Astrocyte of the spinal cord (primary cell): Measurements from ENCODE around the gene ARHGAP26.

ENCODE experiments used
- DNase-seq: peaks from one replicate; pipeline ENCODE4 v3.0.0; 2011; ENCODE audit warnings: low read depth, low spot score
- H3K4me3 ChIP-seq: 2 replicates; pipeline ENCODE4 v1.5.1; 2011; ENCODE audit warnings: low read depth, mild to moderate bottlenecking, low read length, moderate library complexity
- CTCF ChIP-seq: IDR thresholded peaks from 2 replicates; pipeline ENCODE4 v1.5.1; 2012; ENCODE audit warnings: low read depth, mild to moderate bottlenecking, low read length, inconsistent platforms
- in situ Hi-C: cut with HindIII; loops from 2 replicates; pipeline ENCODE4 v1.10.0; 2017; ENCODE audit warnings: low sequenced_read_pairs

The ARHGAP26 gene

GRCh38 chr5:142852416-142853198 lies 82.4 kb downstream of the ARHGAP26 start:
- in situ Hi-C loops, result no loop called here
- H3K4me3 ChIP-seq, result no peak overlapping the region
- no peak for TF ChIP-seq CTCF
- no peak for DNase-seq

GRCh38 chr5:142853682-142854081 lies 83.5 kb downstream of the ARHGAP26 start:
- DNase-seq, result no peak
- in situ Hi-C loops, result no loop called here
- H3K4me3 ChIP-seq, result no peak overlapping the region
- TF ChIP-seq CTCF, result no peak

- no peak overlapping the region for H3K4me3 ChIP-seq
- DNase-seq, result no peak
- in situ Hi-C loops, result no loop called here
- no peak for TF ChIP-seq CTCF
Measured at GRCh38 chr5:142856269-142856782, 86.1 kb downstream of the ARHGAP26 start.

DNA sequence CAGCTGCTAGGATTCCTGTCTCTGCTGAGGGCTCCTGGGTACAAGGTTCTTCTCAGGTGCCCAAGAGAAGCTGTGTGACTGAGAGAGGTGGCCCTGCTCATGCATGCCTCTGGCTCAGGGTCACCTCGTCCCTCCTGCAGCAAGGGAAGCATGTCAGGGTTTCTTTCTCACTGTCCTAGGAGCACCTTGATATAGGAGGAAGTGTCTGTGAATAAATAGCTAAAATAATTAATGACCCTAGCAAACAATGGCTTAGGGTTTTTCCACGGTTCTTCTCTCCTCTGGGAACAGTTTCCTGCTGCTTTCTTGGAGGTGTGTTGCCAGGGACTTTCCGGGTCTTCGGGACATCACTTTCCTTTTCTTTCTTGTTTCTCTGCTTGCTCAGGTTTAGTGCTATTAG lies 87.2 kb downstream of the ARHGAP26 start:
- DNase-seq, result no peak
- in situ Hi-C loops, result no loop called here
- H3K4me3 ChIP-seq, result no peak overlapping the region
- TF ChIP-seq CTCF, result no peak

GRCh38 chr5:142859037-142859436 lies 88.9 kb downstream of the ARHGAP26 start:
- in situ Hi-C loops, result no loop called here
- no peak for TF ChIP-seq CTCF
- no peak overlapping the region for H3K4me3 ChIP-seq
- DNase-seq, result no peak

- no peak for TF ChIP-seq CTCF
- in situ Hi-C loops, result no loop called here
- DNase-seq, result no peak
- no peak overlapping the region for H3K4me3 ChIP-seq
Measured at GRCh38 chr5:142860270-142860669, 90.1 kb downstream of the ARHGAP26 start.
